Osteocyte (in vitro differentiated cells): ENCODE results near the gene RNF5. TPM values are rescaled to one million over a fixed set of nuclear protein-coding genes. Genes with fewer than 3 reads are reported as not detected.

Experiments used
- DNase-seq: peaks from one replicate; pipeline ENCODE4 v3.0.0; 2021; ENCODE audit warnings: mixed read lengths; ENCODE audit not compliant: unreplicated experiment; ENCODE audit errors: extremely low spot score
- H3K27ac Mint-ChIP-seq: one replicate; pipeline ENCODE4 v1.8.0; 2021; ENCODE audit warnings: mild to moderate bottlenecking, mixed read lengths; ENCODE audit not compliant: unreplicated experiment
- H3K27me3 Mint-ChIP-seq: one replicate; pipeline ENCODE4 v1.8.0; 2021; ENCODE audit warnings: mixed read lengths; ENCODE audit not compliant: unreplicated experiment
- H3K36me3 Mint-ChIP-seq: one replicate; pipeline ENCODE4 v1.8.0; 2021; ENCODE audit warnings: mixed read lengths; ENCODE audit not compliant: unreplicated experiment
- H3K4me1 Mint-ChIP-seq: one replicate; pipeline ENCODE4 v1.8.0; 2021; ENCODE audit warnings: mixed read lengths; ENCODE audit not compliant: unreplicated experiment
- H3K4me3 Mint-ChIP-seq: one replicate; pipeline ENCODE4 v1.8.0; 2021; ENCODE audit warnings: mild to moderate bottlenecking, moderate library complexity, mixed read lengths; ENCODE audit not compliant: unreplicated experiment
- H3K9me3 Mint-ChIP-seq: one replicate; pipeline ENCODE4 v1.8.0; 2021; ENCODE audit warnings: mixed read lengths; ENCODE audit not compliant: unreplicated experiment
- CTCF ChIP-seq: fragments of 200-600 bp; sonication (generic); IDR thresholded peaks from 2 replicates; pipeline ENCODE4 v1.5.0; 2021; ENCODE audit warnings: antibody characterized with exemption, mild to moderate bottlenecking, moderate library complexity
- total RNA-seq: library from RNA; stranded (reverse); gene quantifications from 2 replicates; pipeline ENCODE4 v1.2.1, GENCODE V29; 2021

RNF5 gene
- total RNA-seq, 1 donor from 2014 or later = 51.6 TPM

- Mint-ChIP-seq H3K4me1 (peaks cover 23% of the 10 kb centered on the region), H3K9me3 (no peaks in the 10 kb centered on the region), H3K36me3 (peaks cover 2% of the 10 kb centered on the region), H3K27me3 (no peaks in the 10 kb centered on the region), H3K27ac (no peak overlapping the region), H3K4me3 (no peak overlapping the region)
- TF ChIP-seq CTCF = no peak
- no peak for DNase-seq
These were observed 29.0 kb upstream of the RNF5 start for GRCh38 chr6:32149092-32149755.

DNA sequence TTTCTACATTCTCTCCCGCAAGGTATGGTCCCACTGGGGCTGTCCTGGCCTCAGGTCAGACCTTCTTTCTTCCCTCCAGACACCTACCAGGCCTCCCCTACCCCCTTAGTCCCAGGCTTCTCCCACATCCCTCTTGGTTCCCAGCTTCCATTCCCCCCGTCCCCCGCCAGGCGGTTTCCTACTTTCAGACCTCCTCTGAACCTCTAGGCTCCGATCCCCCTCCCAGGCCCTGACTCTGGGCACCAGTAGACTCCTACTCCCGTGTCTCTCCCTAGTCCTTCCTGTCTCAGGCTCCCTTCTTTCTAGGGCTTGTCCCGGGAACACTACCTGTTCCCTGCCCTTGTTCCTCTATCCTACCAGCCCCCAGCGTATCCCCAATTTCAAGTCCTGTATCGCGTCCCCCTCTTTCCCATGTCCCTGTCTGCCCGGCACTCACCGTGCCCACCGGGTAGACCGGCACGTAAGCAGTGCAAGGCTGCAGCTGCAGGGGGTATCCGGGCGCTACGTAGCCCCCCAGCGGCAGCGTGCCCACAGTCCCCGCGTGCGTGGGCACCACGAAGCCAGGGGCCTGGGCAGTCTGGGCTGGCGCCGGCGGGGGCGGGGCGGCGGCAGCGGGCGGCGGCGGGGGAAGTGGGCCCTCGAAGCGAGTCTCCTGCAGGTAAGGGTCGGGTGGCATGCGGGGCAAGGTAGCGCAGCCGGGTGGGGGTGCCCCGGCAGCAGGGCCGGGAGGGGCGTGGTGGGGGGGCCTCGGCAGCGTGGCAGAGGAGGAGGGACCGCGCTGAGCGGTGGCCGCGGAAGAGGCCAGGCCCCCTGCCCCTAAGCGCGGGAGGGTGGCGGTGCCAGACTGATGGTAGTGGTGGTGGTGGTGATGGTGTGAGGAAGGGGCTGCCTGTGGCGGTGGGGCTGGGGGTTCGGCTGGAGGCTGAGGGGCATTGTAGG is 28.0 kb upstream of the RNF5 start:
- peaks cover 31% of the 10 kb centered on the region for H3K4me1 Mint-ChIP-seq
- no peak overlapping the region for H3K27ac Mint-ChIP-seq
- H3K27me3 Mint-ChIP-seq = no peaks in the 10 kb centered on the region
- peaks cover 2% of the 10 kb centered on the region for H3K36me3 Mint-ChIP-seq
- H3K9me3 Mint-ChIP-seq = no peaks in the 10 kb centered on the region
- H3K4me3 Mint-ChIP-seq = no peak overlapping the region
- DNase-seq = no peak
- no peak for TF ChIP-seq CTCF

DNA sequence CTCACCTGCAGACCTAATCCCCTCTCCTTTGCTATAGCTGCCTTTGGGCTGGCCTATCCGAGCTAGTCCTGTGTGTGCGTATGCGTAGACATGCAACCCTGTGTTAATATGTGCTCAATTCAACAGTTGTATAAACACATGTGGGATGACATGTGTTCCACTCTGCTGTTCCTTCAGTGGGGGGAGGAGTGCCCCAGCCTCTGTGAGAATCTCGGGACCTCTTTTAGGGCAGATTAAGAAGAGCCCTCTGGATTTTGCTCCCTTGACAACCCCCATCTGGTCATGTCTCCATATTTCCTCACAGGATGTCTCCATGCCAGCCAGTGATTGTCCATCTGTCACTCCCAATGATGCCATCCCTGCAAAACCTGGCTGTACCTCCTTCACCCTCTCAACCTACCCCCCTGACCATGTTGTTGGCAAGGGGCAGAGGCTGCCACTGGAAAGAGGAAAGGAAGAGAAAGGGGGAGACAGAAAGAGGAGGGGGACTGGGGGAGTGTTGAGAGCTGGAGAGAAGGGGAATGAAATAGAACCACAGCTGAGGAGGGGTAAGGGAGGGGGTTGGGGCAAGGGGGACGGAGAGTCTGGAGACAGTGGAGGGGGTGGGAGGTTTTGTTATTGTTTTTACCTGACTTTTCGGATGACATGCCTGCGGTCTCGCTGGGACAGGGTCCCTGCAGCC is 26.9 kb upstream of the RNF5 start:
- no peaks in the 10 kb centered on the region for H3K27me3 Mint-ChIP-seq
- peaks cover 6% of the 10 kb centered on the region for H3K36me3 Mint-ChIP-seq
- no peak for TF ChIP-seq CTCF
- H3K4me1 Mint-ChIP-seq = peaks cover 35% of the 10 kb centered on the region
- peak overlapping the region; percentile 42 for H3K4me3 Mint-ChIP-seq
- peak overlapping the region; percentile 50 for H3K27ac Mint-ChIP-seq
- no peaks in the 10 kb centered on the region for H3K9me3 Mint-ChIP-seq
- no peak for DNase-seq

- peak within 1 kb of the TSS; percentile 98 for H3K27ac Mint-ChIP-seq
- H3K36me3 Mint-ChIP-seq = peaks cover 6% of the 10 kb centered on the region
- DNase-seq = no peak
- TF ChIP-seq CTCF = no peak
- H3K4me1 Mint-ChIP-seq = peaks cover 32% of the 10 kb centered on the region
- no peaks in the 10 kb centered on the region for H3K9me3 Mint-ChIP-seq
- no peaks in the 10 kb centered on the region for H3K27me3 Mint-ChIP-seq
- H3K4me3 Mint-ChIP-seq = peak within 1 kb of the TSS; percentile 99
These were observed 26.1 kb upstream of the RNF5 start, which contains the start of gene PRRT1 for GRCh38 chr6:32151863-32152768. TSS of gene PRRT1 (minus strand) at chr6:32151939. CDS start at chr6:32151827, 112 bp downstream.
